HepG2 (cell line): ENCODE measurements around the gene MLST8. TPM values are rescaled to one million over a fixed set of nuclear protein-coding genes. Genes with fewer than 3 reads are reported as not detected.

Experiments used
- ELK4 ChIP-seq: sonication (generic); formaldehyde crosslinking; IDR thresholded peaks from 2 replicates; pipeline ENCODE4 v1.9.0; 2021; ENCODE audit warnings: missing genetic modification reagents, borderline replicate concordance
- HMG20B ChIP-seq: conservative IDR thresholded peaks from 2 replicates; pipeline ENCODE4 v1.6.1; 2016; ENCODE audit warnings: missing genetic modification reagents, missing compliant biosample characterization
- JUN ChIP-seq: sonication (generic); formaldehyde crosslinking; IDR thresholded peaks from 2 replicates; pipeline ENCODE4 v1.4.0; 2020; ENCODE audit warnings: mild to moderate bottlenecking, missing genetic modification reagents
- NFIB ChIP-seq: sonication (generic); formaldehyde crosslinking; IDR thresholded peaks from 2 replicates; pipeline ENCODE4 v1.9.0; 2021; ENCODE audit warnings: missing genetic modification reagents, mild to moderate bottlenecking, borderline replicate concordance
- ONECUT2 ChIP-seq: sonication (generic); formaldehyde crosslinking; IDR thresholded peaks from 2 replicates; pipeline ENCODE4 v1.4.0; 2020; ENCODE audit warnings: missing genetic modification reagents
- PAXIP1 ChIP-seq: sonication (generic); formaldehyde crosslinking; conservative IDR thresholded peaks from 2 replicates; pipeline ENCODE4 v1.4.0; 2020; ENCODE audit warnings: mild to moderate bottlenecking, missing genetic modification reagents, moderate library complexity
- RAD21 ChIP-seq: fragments of 450-650 bp; formaldehyde crosslinking; IDR thresholded peaks from 2 replicates; pipeline ENCODE4 v1.5.0; 2020; ENCODE audit warnings: mild to moderate bottlenecking
- REPIN1 ChIP-seq: sonication (generic); formaldehyde crosslinking; IDR thresholded peaks from 2 replicates; pipeline ENCODE4 v1.8.0; 2022; ENCODE audit warnings: missing genetic modification reagents, low read depth, mild to moderate bottlenecking, borderline replicate concordance
- SNAI1 ChIP-seq: sonication (generic); formaldehyde crosslinking; IDR thresholded peaks from 2 replicates; pipeline ENCODE4 v1.5.0; 2020; ENCODE audit warnings: mild to moderate bottlenecking, missing genetic modification reagents, borderline replicate concordance
- TFAP4 ChIP-seq: sonication (generic); IDR thresholded peaks from 2 replicates; pipeline ENCODE4 v1.6.1; 2016; ENCODE audit warnings: low read depth, borderline replicate concordance
- UBTF ChIP-seq: sonication (generic); formaldehyde crosslinking; IDR thresholded peaks from 2 replicates; pipeline ENCODE4 v1.4.0; 2020; ENCODE audit warnings: mild to moderate bottlenecking, missing genetic modification reagents
- ZBTB7B ChIP-seq: sonication (generic); formaldehyde crosslinking; IDR thresholded peaks from 2 replicates; pipeline ENCODE4 v1.4.0; 2020; ENCODE audit warnings: missing genetic modification reagents
- ZNF337 ChIP-seq: sonication (generic); formaldehyde crosslinking; IDR thresholded peaks from 2 replicates; pipeline ENCODE4 v1.5.1; 2020; ENCODE audit warnings: missing genetic modification reagents, low read depth, mild to moderate bottlenecking, borderline replicate concordance
- ZNF546 ChIP-seq: sonication (generic); formaldehyde crosslinking; conservative IDR thresholded peaks from 2 replicates; pipeline ENCODE4 v1.8.1; 2023; ENCODE audit warnings: mild to moderate bottlenecking, missing genetic modification reagents
- ZNF652 ChIP-seq: IDR thresholded peaks from 2 replicates; pipeline ENCODE4 v1.6.1; 2016; ENCODE audit warnings: low read depth, borderline replicate concordance
- ZNF674 ChIP-seq: sonication (generic); formaldehyde crosslinking; IDR thresholded peaks from 2 replicates; pipeline ENCODE4 v1.5.0; 2020; ENCODE audit warnings: low read depth, mild to moderate bottlenecking, missing genetic modification reagents
- ZNF710 ChIP-seq: sonication (generic); formaldehyde crosslinking; IDR thresholded peaks from 2 replicates; pipeline ENCODE4 v1.5.0; 2020; ENCODE audit warnings: mild to moderate bottlenecking, missing genetic modification reagents, borderline replicate concordance
- ZSCAN21 ChIP-seq: sonication (generic); formaldehyde crosslinking; IDR thresholded peaks from 2 replicates; pipeline ENCODE4 v1.8.0; 2022; ENCODE audit warnings: mild to moderate bottlenecking, missing genetic modification reagents, moderate library complexity, borderline replicate concordance
- polyA plus RNA-seq, 8 experiments: library from polyadenylated mRNA; depleted of rRNA in 3 of 8; stranded (reverse) in 7 of 8; unstranded in 1 of 8; fragments of >200 nt; fragmentation: Illumina TruSeq in 4 of 8; extraction: Trizol in 4 of 8; gene quantifications; 2 replicates each; pipeline versions ENCODE4 v1.2.1 to v1.2.3, GENCODE V29; 2011 to 2016; ENCODE audit warnings: low read depth in 4 of 8, missing spikeins in 1 of 8, mixed read lengths in 1 of 8; ENCODE audit not compliant: insufficient read depth in 1 of 8
- total RNA-seq, 5 experiments: library from RNA; depleted of rRNA; stranded (reverse); fragments of >200 nt; fragmentation: Illumina TruSeq; extraction: Trizol; gene quantifications; 2 replicates each; pipeline ENCODE4 v1.2.3, GENCODE V29; 2016; ENCODE audit warnings: low read depth in 1 of 5

MLST8 gene
- total and polyA plus RNA-seq, 2 of the 13 experiments (the other 11 are each of a cell fraction or from before 2014, with no cell fraction given), result 30.8 to 72.7 TPM

- TF ChIP-seq RAD21 (CRISPR knock-in tag) (no peak), TFAP4 (peak; percentile 94; the same call in 1 of the 2 replicates), ZNF652 (CRISPR knock-in tag) (no peak), ZNF337 (CRISPR knock-in tag) (no peak; the same call in 1 of the 2 replicates), REPIN1 (CRISPR knock-in tag) (peak; percentile 62; the same call in 1 of the 2 replicates), ZNF674 (CRISPR knock-in tag) (no peak), ONECUT2 (CRISPR knock-in tag) (no peak), HMG20B (CRISPR knock-in tag) (0 out of 2 replicates have a peak, but pooled peaks have one; percentile 37), NFIB (CRISPR knock-in tag) (no peak), ZNF546 (no peak), SNAI1 (CRISPR knock-in tag) (no peak), PAXIP1 (CRISPR knock-in tag) (peak; percentile 94), ZNF710 (peak; percentile 62; the same call in 1 of the 2 replicates), ZBTB7B (CRISPR knock-in tag) (peak; percentile 74; the same call in 1 of the 2 replicates), ELK4 (CRISPR knock-in tag) (no peak), JUN (CRISPR knock-in tag) (0 out of 2 replicates have a peak, but pooled peaks have one; percentile 21), UBTF (CRISPR knock-in tag) (peak; percentile 81), ZSCAN21 (CRISPR knock-in tag) (no peak)
These were observed 47.6 kb upstream of the MLST8 start (continued) for GRCh38 chr16:2157480-2158261.
